Natural killer cell (primary cell): ENCODE measurements around the gene KDM2B. TPM values are rescaled to one million over a fixed set of nuclear protein-coding genes. Genes with fewer than 3 reads are reported as not detected.

Source experiments
- ATAC-seq, 3 donors: fragments of 150-1000 bp in 2 of 3; fragments of 200-7000 bp in 1 of 3; cut with Tn5 transposase; 1 replicate in 1 of 3; 2 replicates in 2 of 3; pipeline ENCODE4 v1.10.0; 2021; ENCODE audit warnings: mild to moderate bottlenecking in 2 of 3, moderate library complexity in 2 of 3
- DNase-seq, 2 donors: peaks; one replicate each; pipeline versions ENCODE4 v3.0.0 to v3.0.0-alpha.2; 2013 to 2021; ENCODE audit warnings: mixed read lengths in 1 of 2
- H3K27ac ChIP-seq: one replicate; pipeline ENCODE4 v1.5.1; 2013; ENCODE audit warnings: mild to moderate bottlenecking, low read length
- H3K27me3 ChIP-seq: one replicate; pipeline ENCODE4 v1.6.1; 2013; ENCODE audit warnings: low read length; ENCODE audit not compliant: control insufficient read depth, insufficient read depth
- H3K36me3 ChIP-seq: one replicate; pipeline ENCODE4 v1.6.1; 2013; ENCODE audit warnings: low read length; ENCODE audit not compliant: control insufficient read depth, insufficient read depth
- H3K4me1 ChIP-seq: one replicate; pipeline ENCODE4 v1.6.1; 2013; ENCODE audit warnings: low read length; ENCODE audit not compliant: control insufficient read depth, insufficient read depth
- H3K4me3 ChIP-seq: one replicate; pipeline ENCODE4 v1.5.1; 2013; ENCODE audit warnings: low read length
- H3K9me3 ChIP-seq: one replicate; pipeline ENCODE4 v1.6.1; 2013; ENCODE audit warnings: low read length; ENCODE audit not compliant: control insufficient read depth, insufficient read depth
- H3K27ac Mint-ChIP-seq, 2 donors: one replicate each; pipeline ENCODE4 v1.8.0; 2022; ENCODE audit warnings: mild to moderate bottlenecking in 2 of 2, mixed read lengths in 2 of 2, moderate library complexity in 1 of 2
- H3K27me3 Mint-ChIP-seq, 2 donors: one replicate each; pipeline ENCODE4 v1.8.0; 2022; ENCODE audit warnings: low read depth in 2 of 2, mixed read lengths in 2 of 2
- H3K36me3 Mint-ChIP-seq: one replicate; pipeline ENCODE4 v1.8.0; 2022; ENCODE audit warnings: mixed read lengths
- H3K4me1 Mint-ChIP-seq, 2 donors: one replicate each; pipeline ENCODE4 v1.8.0; 2022; ENCODE audit warnings: mixed read lengths in 2 of 2
- H3K4me3 Mint-ChIP-seq: one replicate; pipeline ENCODE4 v1.8.0; 2022; ENCODE audit warnings: mild to moderate bottlenecking, moderate library complexity, mixed read lengths
- H3K9me3 Mint-ChIP-seq, 2 donors: one replicate each; pipeline ENCODE4 v1.8.0; 2022; ENCODE audit warnings: mixed read lengths in 2 of 2
- CTCF ChIP-seq: fragments of 200-600 bp; IDR thresholded peaks from one replicate; pipeline ENCODE4 v1.8.0; 2022; ENCODE audit warnings: antibody characterized with exemption
- WGBS: methylation state at CpG from one replicate; pipeline ENCODE4 v1.1.7; 2013; ENCODE audit warnings: missing lambda C conversion rate; ENCODE audit not compliant: insufficient coverage; 5-methylcytosine and 5-hydroxymethylcytosine counted together
- intact Hi-C: fragments of 100-400 bp; cut with micrococcal nuclease; formaldehyde crosslinking; loops from one replicate; pipeline ENCODE4 v1.14.2; 2022
- total RNA-seq, 4 donors: library from RNA; stranded (reverse); fragments of 120-200 nt in 1 of 4; gene quantifications; one replicate each; pipeline versions ENCODE4 v1.2.3 to v1.2.4, GENCODE V29; 2013 to 2022

The KDM2B gene
- total RNA-seq, 3 donors from 2014 or later (not counting 1 experiment from before 2014, with no cell fraction given) = 97.3 to 106 (median 98.1) TPM

DNA sequence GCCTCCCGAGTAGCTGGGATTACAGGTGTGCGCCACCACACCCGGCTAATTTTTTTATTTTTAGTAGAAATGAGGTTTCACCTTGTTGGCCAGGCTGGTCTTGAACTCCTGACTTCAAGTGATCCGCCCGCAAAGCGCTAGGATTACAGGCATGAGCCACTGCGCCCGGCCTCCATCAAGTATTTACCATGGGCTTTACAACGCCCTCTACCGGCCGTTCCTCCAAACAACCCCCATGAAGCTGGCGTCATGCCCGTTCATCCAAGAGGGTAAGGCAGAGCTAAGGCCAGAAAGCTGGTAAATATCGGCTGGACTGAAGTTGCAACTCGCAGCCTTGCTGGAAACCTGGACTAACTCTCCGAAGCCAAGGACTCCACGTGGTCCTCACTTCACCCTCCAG, 139.3 kb downstream of the KDM2B start:
- intact Hi-C loops = no loop called here
- no peak for ATAC-seq

DNA sequence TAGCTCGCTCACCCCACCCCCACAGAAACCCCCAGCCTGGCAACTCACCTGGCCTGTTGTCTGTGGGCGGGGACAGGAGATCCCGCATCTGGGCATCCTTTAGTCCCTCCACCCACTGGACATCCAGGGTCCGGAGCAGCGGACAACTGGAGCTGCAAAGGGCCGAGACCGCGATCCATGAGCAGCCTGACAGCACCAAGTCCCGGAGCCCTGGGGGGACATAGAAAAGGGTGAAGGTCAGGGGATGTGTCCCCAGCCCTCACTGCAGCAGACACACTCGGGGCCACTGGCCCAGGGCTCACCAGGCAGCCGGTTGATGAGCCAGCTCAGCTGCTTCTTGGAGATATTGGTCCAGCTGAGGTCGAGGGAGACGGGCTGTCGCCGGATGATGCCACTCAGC, 140.1 kb downstream of the KDM2B start:
- intact Hi-C loops = no loop called here
- Mint-ChIP-seq H3K4me1 (no peaks in the 10 kb centered on the region), H3K4me3 (no peak overlapping the region), H3K27me3 (no peaks in the 10 kb centered on the region), H3K27ac (no peak overlapping the region), H3K36me3 (peaks cover 7% of the 10 kb centered on the region), H3K9me3 (no peaks in the 10 kb centered on the region)
- TF ChIP-seq CTCF = no peak
- H3K36me3 ChIP-seq = peaks cover 54% of the 10 kb centered on the region
- ATAC-seq (no peak), DNase-seq (no peak)
- no peak overlapping the region for H3K4me3 ChIP-seq
- H3K27ac ChIP-seq = no peak overlapping the region
- no peaks in the 10 kb centered on the region for H3K9me3 ChIP-seq
- no peaks in the 10 kb centered on the region for H3K4me1 ChIP-seq
- no peaks in the 10 kb centered on the region for H3K27me3 ChIP-seq
- 97% methylated on average over 15 of the region's 15 CpGs for WGBS

More for the DNA sequence above, 139.3 kb downstream of the KDM2B start:
- Histone ChIP-seq H3K27me3 (no peaks in the 10 kb centered on the region), H3K27ac (no peak overlapping the region), H3K4me1 (no peaks in the 10 kb centered on the region), H3K9me3 (no peaks in the 10 kb centered on the region), H3K36me3 (peaks cover 52% of the 10 kb centered on the region), H3K4me3 (no peak overlapping the region)
- no peak for TF ChIP-seq CTCF
- Mint-ChIP-seq H3K36me3 (peaks cover 4% of the 10 kb centered on the region), H3K4me1 (no peaks in the 10 kb centered on the region), H3K27me3 (no peaks in the 10 kb centered on the region), H3K4me3 (no peak overlapping the region), H3K9me3 (no peaks in the 10 kb centered on the region), H3K27ac (no peak overlapping the region)
- WGBS = 95% methylated on average over 17 of the region's 17 CpGs
- no peak for DNase-seq

DNA sequence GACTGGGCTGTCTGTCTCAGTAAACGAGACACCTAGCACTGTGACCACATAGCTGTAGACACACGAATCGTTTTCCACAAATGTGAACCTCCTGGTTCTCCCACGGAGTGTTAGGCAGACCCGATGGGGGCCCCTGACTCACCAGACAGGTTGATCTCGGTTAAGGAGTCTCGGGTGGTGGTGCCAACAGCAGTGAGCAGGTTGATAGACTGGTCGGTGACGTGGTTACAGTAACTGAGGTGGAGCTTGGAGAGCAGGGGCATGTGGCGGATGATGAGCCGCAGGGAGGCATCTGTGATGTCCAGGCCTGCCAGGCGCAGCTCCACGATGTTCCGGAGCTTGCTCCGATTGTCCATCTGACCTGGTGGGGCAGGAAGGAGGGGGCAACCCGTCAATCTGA, 141.1 kb downstream of the KDM2B start:
- Mint-ChIP-seq H3K4me1 (no peaks in the 10 kb centered on the region), H3K27me3 (no peaks in the 10 kb centered on the region), H3K36me3 (peaks cover 7% of the 10 kb centered on the region), H3K27ac (no peak overlapping the region), H3K4me3 (no peak overlapping the region), H3K9me3 (no peaks in the 10 kb centered on the region)
- ATAC-seq (no peak), DNase-seq (no peak)
- Histone ChIP-seq H3K36me3 (peaks cover 57% of the 10 kb centered on the region), H3K27me3 (no peaks in the 10 kb centered on the region), H3K27ac (no peak overlapping the region), H3K9me3 (no peaks in the 10 kb centered on the region), H3K4me3 (no peak overlapping the region), H3K4me1 (no peaks in the 10 kb centered on the region)
- 97% methylated on average over 16 of the region's 16 CpGs for WGBS
- intact Hi-C loops = no loop called here
- TF ChIP-seq CTCF = no peak

GRCh38 chr12:121438905-121439304, 141.9 kb downstream of the KDM2B start:
- Histone ChIP-seq H3K4me3 (no peak overlapping the region), H3K27me3 (no peaks in the 10 kb centered on the region), H3K4me1 (no peaks in the 10 kb centered on the region), H3K27ac (no peak overlapping the region), H3K9me3 (no peaks in the 10 kb centered on the region), H3K36me3 (peaks cover 50% of the 10 kb centered on the region)
- H3K27me3 Mint-ChIP-seq = no peaks in the 10 kb centered on the region
- no peaks in the 10 kb centered on the region for H3K9me3 Mint-ChIP-seq
- intact Hi-C loops = no loop called here
- ATAC-seq = no peak
- WGBS = 94% methylated on average over 12 of the region's 12 CpGs
- no peak for TF ChIP-seq CTCF
- H3K27ac Mint-ChIP-seq = no peak overlapping the region
- DNase-seq = no peak
- no peaks in the 10 kb centered on the region for H3K4me1 Mint-ChIP-seq
- H3K36me3 Mint-ChIP-seq = peaks cover 7% of the 10 kb centered on the region
- H3K4me3 Mint-ChIP-seq = no peak overlapping the region
